HG03378 (cell line): ENCODE measurements around the gene MYB.

Experiments used
- ATAC-seq: cut with Tn5 transposase; IDR thresholded peaks from one replicate; pipeline ENCODE4 v1.9.1; 2021; ENCODE audit warnings: mild to moderate bottlenecking, moderate library complexity; ENCODE audit not compliant: unreplicated experiment

The MYB gene

GRCh38 chr6:135185483-135185882, 4.4 kb downstream of the MYB start:
- no peak for ATAC-seq

GRCh38 chr6:135186255-135186654, 5.1 kb downstream of the MYB start:
- ATAC-seq, result no peak

- ATAC-seq, result no peak
Observed at GRCh38 chr6:135187372-135187771, 6.3 kb downstream of the MYB start.

- no peak for ATAC-seq
Observed at GRCh38 chr6:135188718-135189117, 7.6 kb downstream of the MYB start.

- no peak for ATAC-seq
Observed at GRCh38 chr6:135189344-135189743, 8.2 kb downstream of the MYB start.

- no peak for ATAC-seq
Observed at GRCh38 chr6:135191508-135192255, 10.6 kb downstream of the MYB start.

- no peak for ATAC-seq
Observed at GRCh38 chr6:135192256-135193174, 11.4 kb downstream of the MYB start.

GRCh38 chr6:135193221-135193620, 12.1 kb downstream of the MYB start:
- no peak for ATAC-seq

- no peak for ATAC-seq
Observed at GRCh38 chr6:135195041-135195440, 13.9 kb downstream of the MYB start.

- ATAC-seq, result no peak
Observed at GRCh38 chr6:135195522-135195921, 14.4 kb downstream of the MYB start.

- ATAC-seq, result no peak
Observed at GRCh38 chr6:135196739-135197510, 15.8 kb downstream of the MYB start.

GRCh38 chr6:135202836-135203235, 21.7 kb downstream of the MYB start:
- no peak for ATAC-seq

- no peak for ATAC-seq
Observed at GRCh38 chr6:135204951-135205350, 23.8 kb downstream of the MYB start.

GRCh38 chr6:135209803-135210202, 28.7 kb downstream of the MYB start:
- ATAC-seq, result no peak

GRCh38 chr6:135210632-135211305, 29.7 kb downstream of the MYB start:
- no peak for ATAC-seq

- ATAC-seq, result no peak
Observed at GRCh38 chr6:135211306-135211702, 30.2 kb downstream of the MYB start.

GRCh38 chr6:135212020-135212806, 31.1 kb downstream of the MYB start:
- ATAC-seq, result no peak

GRCh38 chr6:135212935-135213334, 31.8 kb downstream of the MYB start:
- ATAC-seq, result no peak

GRCh38 chr6:135213616-135214015, 32.5 kb downstream of the MYB start:
- ATAC-seq, result no peak

GRCh38 chr6:135215160-135215559, 34.1 kb downstream of the MYB start:
- ATAC-seq, result no peak
